H9 (cell line): ENCODE measurements around the gene AJUBA. TPM values are rescaled to one million over a fixed set of nuclear protein-coding genes. Genes with fewer than 3 reads are reported as not detected.
"Not testable (repeated sequence)": the region's sequence is repeated elsewhere in the genome, so short reads cannot be mapped to it uniquely, and the experiment has no call there.

Experiments
- DNase-seq: peaks from one replicate; pipeline ENCODE4 v3.0.0-alpha.2; 2017
- H2AFZ ChIP-seq: one replicate; pipeline ENCODE4 v1.6.1; 2013; ENCODE audit warnings: mild to moderate bottlenecking, low read length, control low read depth, moderate library complexity
- H2AK5ac ChIP-seq: 2 replicates; pipeline ENCODE4 v1.6.1; 2013; ENCODE audit warnings: low read length, control low read depth, mixed read lengths; ENCODE audit not compliant: insufficient read length
- H2BK120ac ChIP-seq: one replicate; pipeline ENCODE4 v1.6.1; 2013; ENCODE audit warnings: low read depth, mild to moderate bottlenecking, low read length, control low read depth, inconsistent platforms; ENCODE audit not compliant: poor library complexity, severe bottlenecking
- H2BK12ac ChIP-seq: 2 replicates; pipeline ENCODE4 v1.6.1; 2013; ENCODE audit warnings: low read length, control low read depth, mixed read lengths, low read depth; ENCODE audit not compliant: insufficient read length
- H2BK15ac ChIP-seq: 2 replicates; pipeline ENCODE4 v1.6.1; 2013; ENCODE audit warnings: low read depth, low read length, control low read depth
- H2BK20ac ChIP-seq: one replicate; pipeline ENCODE4 v1.6.1; 2013; ENCODE audit warnings: low read depth, mild to moderate bottlenecking, low read length, control low read depth, inconsistent platforms; ENCODE audit not compliant: poor library complexity, severe bottlenecking
- H2BK5ac ChIP-seq: 2 replicates; pipeline ENCODE4 v1.6.1; 2013; ENCODE audit warnings: low read length, control low read depth, mixed read lengths; ENCODE audit not compliant: insufficient read length
- H3K14ac ChIP-seq: 2 replicates; pipeline ENCODE4 v1.6.1; 2013; ENCODE audit warnings: low read length, control low read depth; ENCODE audit not compliant: insufficient read depth
- H3K18ac ChIP-seq: 2 replicates; pipeline ENCODE4 v1.6.1; 2013; ENCODE audit warnings: low read depth, mild to moderate bottlenecking, mixed read lengths, low read length, control low read depth; ENCODE audit not compliant: insufficient read length
- H3K23ac ChIP-seq: 2 replicates; pipeline ENCODE4 v1.6.1; 2013; ENCODE audit warnings: low read length, control low read depth, mixed read lengths, low read depth; ENCODE audit not compliant: insufficient read length
- H3K23me2 ChIP-seq: 2 replicates; pipeline ENCODE4 v1.6.1; 2013; ENCODE audit warnings: low read depth, mild to moderate bottlenecking, mixed read lengths, low read length, control low read depth; ENCODE audit not compliant: insufficient read length, poor library complexity, severe bottlenecking
- H3K27ac ChIP-seq: 2 replicates; pipeline ENCODE4 v1.5.1; 2013; ENCODE audit warnings: low read length, control low read depth, mixed read lengths, low read depth; ENCODE audit not compliant: insufficient read length
- H3K27me3 ChIP-seq: 2 replicates; pipeline ENCODE4 v1.6.1; 2013; ENCODE audit warnings: low read length, control low read depth, inconsistent platforms; ENCODE audit not compliant: insufficient read depth
- H3K4ac ChIP-seq: 2 replicates; pipeline ENCODE4 v1.6.1; 2013; ENCODE audit warnings: low read depth, mild to moderate bottlenecking, control low read depth, inconsistent platforms, low read length, moderate library complexity
- H3K4me1 ChIP-seq: 2 replicates; pipeline ENCODE4 v1.6.1; 2013; ENCODE audit warnings: low read length, control low read depth, inconsistent platforms; ENCODE audit not compliant: insufficient read depth
- H3K4me2 ChIP-seq: 2 replicates; pipeline ENCODE4 v1.6.1; 2013; ENCODE audit warnings: low read length, control low read depth, mixed read lengths; ENCODE audit not compliant: insufficient read length, insufficient read depth
- H3K56ac ChIP-seq: 2 replicates; pipeline ENCODE4 v1.6.1; 2013; ENCODE audit warnings: low read depth, mild to moderate bottlenecking, mixed read lengths, low read length, control low read depth; ENCODE audit not compliant: insufficient read length
- H3K79me1 ChIP-seq: 2 replicates; pipeline ENCODE4 v1.6.1; 2013; ENCODE audit warnings: low read depth, mild to moderate bottlenecking, moderate library complexity, low read length, control low read depth, inconsistent platforms; ENCODE audit not compliant: insufficient read depth, poor library complexity, severe bottlenecking
- H3K79me2 ChIP-seq: 2 replicates; pipeline ENCODE4 v1.6.1; 2013; ENCODE audit warnings: low read length, control low read depth, inconsistent platforms; ENCODE audit not compliant: insufficient read depth
- H3K9ac ChIP-seq: 2 replicates; pipeline ENCODE4 v1.6.1; 2013; ENCODE audit warnings: low read length, control low read depth, mixed read lengths; ENCODE audit not compliant: insufficient read length; ENCODE audit errors: extremely low read depth
- H3K9me3 ChIP-seq: one replicate; pipeline ENCODE4 v1.6.1; 2013; ENCODE audit warnings: low read depth, low read length, inconsistent platforms; ENCODE audit not compliant: control insufficient read depth
- H3T11ph ChIP-seq: one replicate; pipeline ENCODE4 v1.6.1; 2013; ENCODE audit warnings: mild to moderate bottlenecking, low read length, control low read depth, inconsistent platforms
- H4K20me1 ChIP-seq: one replicate; pipeline ENCODE4 v1.6.1; 2013; ENCODE audit not compliant: control insufficient read depth, insufficient read length, insufficient read depth
- H4K5ac ChIP-seq: 2 replicates; pipeline ENCODE4 v1.6.1; 2013; ENCODE audit warnings: low read depth, mild to moderate bottlenecking, mixed read lengths, low read length, control low read depth; ENCODE audit not compliant: insufficient read length
- H4K8ac ChIP-seq: replicated peaks from 2 replicates; pipeline ENCODE4 v1.6.1; 2013; ENCODE audit warnings: low read length, control low read depth, mixed read lengths, low read depth; ENCODE audit not compliant: insufficient read length
- H4K91ac ChIP-seq: 2 replicates; pipeline ENCODE4 v1.6.1; 2013; ENCODE audit warnings: low read depth, mild to moderate bottlenecking, moderate library complexity, mixed read lengths, low read length, control low read depth; ENCODE audit not compliant: insufficient read length
- H3K27ac Mint-ChIP-seq, 3 experiments: 2 replicates in 2 of 3; 3 replicates in 1 of 3; pipeline ENCODE4 v1.8.0; 2020 to 2021; ENCODE audit warnings: mixed read lengths in 3 of 3, mild to moderate bottlenecking in 1 of 3, moderate library complexity in 1 of 3
- H3K27me3 Mint-ChIP-seq: 2 replicates; pipeline ENCODE4 v1.8.0; 2021; ENCODE audit warnings: low read depth, mild to moderate bottlenecking, moderate library complexity, mixed read lengths
- H3K36me3 Mint-ChIP-seq, 3 experiments: 2 replicates in 2 of 3; 3 replicates in 1 of 3; pipeline ENCODE4 v1.8.0; 2020 to 2021; ENCODE audit warnings: low read depth in 3 of 3, mixed read lengths in 3 of 3; ENCODE audit not compliant: insufficient read depth in 1 of 3
- H3K4me1 Mint-ChIP-seq, 2 experiments: 2 replicates each; pipeline ENCODE4 v1.8.0; 2020; ENCODE audit warnings: mixed read lengths in 2 of 2
- H3K4me3 Mint-ChIP-seq, 2 experiments: 2 replicates in 1 of 2; 3 replicates in 1 of 2; pipeline ENCODE4 v1.8.0; 2020 to 2021; ENCODE audit warnings: mild to moderate bottlenecking in 2 of 2, mixed read lengths in 2 of 2, moderate library complexity in 1 of 2
- H3K9me3 Mint-ChIP-seq, 2 experiments: 2 replicates in 1 of 2; 3 replicates in 1 of 2; pipeline ENCODE4 v1.8.0; 2020; ENCODE audit warnings: mild to moderate bottlenecking in 2 of 2, mixed read lengths in 2 of 2, moderate library complexity in 1 of 2
- CTCF ChIP-seq: fragments of 200-600 bp; sonication (generic); conservative IDR thresholded peaks from 3 replicates; pipeline ENCODE4 v1.8.0; 2021; ENCODE audit warnings: antibody characterized with exemption, mild to moderate bottlenecking
- WGBS: extraction: QIAGEN DNeasy Blood & Tissue Kit; methylation state at CpG from one replicate; pipeline ENCODE4 v1.1.7; 2013; ENCODE audit warnings: missing lambda C conversion rate, low lambda C conversion rate, mixed read lengths; ENCODE audit not compliant: insufficient read length; ENCODE audit errors: extremely low coverage; 5-methylcytosine and 5-hydroxymethylcytosine counted together
- total RNA-seq: library from RNA; stranded (reverse); gene quantifications from 2 replicates; pipeline ENCODE4 v1.2.1, GENCODE V29; 2021

The AJUBA gene
- total RNA-seq, 1 experiment from 2014 or later: 44.9 TPM

DNA sequence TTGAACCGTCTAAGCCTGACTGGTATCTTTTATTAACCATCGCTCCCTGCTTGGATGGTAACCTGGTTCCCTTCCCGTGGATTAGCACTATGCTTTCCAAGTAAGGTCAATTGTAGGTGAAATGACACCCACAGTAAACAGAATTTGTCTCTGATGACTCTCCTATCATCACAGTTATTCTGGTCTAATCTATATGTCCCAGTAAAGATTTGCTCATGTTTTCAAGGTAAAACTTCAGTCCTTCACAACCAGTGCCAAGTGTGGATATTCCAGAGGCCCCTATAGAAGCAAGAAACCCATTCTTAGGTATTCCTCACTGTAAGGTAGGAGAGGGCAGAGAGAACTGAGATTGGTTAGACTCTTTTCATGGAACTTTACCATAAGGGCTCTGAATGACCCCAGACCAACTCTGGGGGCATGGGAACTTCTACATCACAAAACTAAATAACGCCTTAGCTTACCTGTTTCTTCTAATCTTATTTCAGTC, 15.5 kb downstream of the AJUBA start:
- no peaks in the 10 kb centered on the region for H3K4me1 Mint-ChIP-seq
- Histone ChIP-seq H3K18ac (no peak overlapping the region), H3K23me2 (no peaks in the 10 kb centered on the region), H3K4me2 (no peak overlapping the region), H4K20me1 (no peaks in the 10 kb centered on the region), H3K27ac (no peak overlapping the region), H3T11ph (no peak overlapping the region), H4K91ac (no peak overlapping the region), H3K79me1 (no peaks in the 10 kb centered on the region), H3K23ac (no peak overlapping the region), H2BK20ac (no peak overlapping the region), H2AFZ (no peak overlapping the region), H4K8ac (no peak overlapping the region), H3K27me3 (no peaks in the 10 kb centered on the region), H2BK120ac (no peak overlapping the region), H3K9me3 (no peaks in the 10 kb centered on the region), H2BK15ac (no peak overlapping the region), H2AK5ac (no peak overlapping the region), H3K14ac (no peak overlapping the region), H3K79me2 (no peaks in the 10 kb centered on the region), H3K56ac (no peak overlapping the region), H4K5ac (no peak overlapping the region), H3K4ac (no peak overlapping the region), H3K4me1 (no peaks in the 10 kb centered on the region), H3K9ac (no peak overlapping the region), H2BK5ac (no peak overlapping the region), H2BK12ac (no peak overlapping the region)
- H3K27me3 Mint-ChIP-seq: no peaks in the 10 kb centered on the region
- H3K4me3 Mint-ChIP-seq: no peak overlapping the region; a peak in 1 of 5 replicates
- DNase-seq: no peak
- WGBS: no CpG with 5 or more reads among the region's 4 CpGs
- H3K9me3 Mint-ChIP-seq: 0 out of 5 replicates have a peak, but pooled peaks cover 0 to 2% of the 10 kb centered on the region in 2 experiments
- TF ChIP-seq CTCF: no peak
- peaks cover 9 to 24% (median 23%) of the 10 kb centered on the region in 3 experiments for H3K36me3 Mint-ChIP-seq
- 0 out of 7 replicates have a peak overlapping the region, but pooled peaks of 1 of the 3 experiments have one; percentile 58 for H3K27ac Mint-ChIP-seq

DNA sequence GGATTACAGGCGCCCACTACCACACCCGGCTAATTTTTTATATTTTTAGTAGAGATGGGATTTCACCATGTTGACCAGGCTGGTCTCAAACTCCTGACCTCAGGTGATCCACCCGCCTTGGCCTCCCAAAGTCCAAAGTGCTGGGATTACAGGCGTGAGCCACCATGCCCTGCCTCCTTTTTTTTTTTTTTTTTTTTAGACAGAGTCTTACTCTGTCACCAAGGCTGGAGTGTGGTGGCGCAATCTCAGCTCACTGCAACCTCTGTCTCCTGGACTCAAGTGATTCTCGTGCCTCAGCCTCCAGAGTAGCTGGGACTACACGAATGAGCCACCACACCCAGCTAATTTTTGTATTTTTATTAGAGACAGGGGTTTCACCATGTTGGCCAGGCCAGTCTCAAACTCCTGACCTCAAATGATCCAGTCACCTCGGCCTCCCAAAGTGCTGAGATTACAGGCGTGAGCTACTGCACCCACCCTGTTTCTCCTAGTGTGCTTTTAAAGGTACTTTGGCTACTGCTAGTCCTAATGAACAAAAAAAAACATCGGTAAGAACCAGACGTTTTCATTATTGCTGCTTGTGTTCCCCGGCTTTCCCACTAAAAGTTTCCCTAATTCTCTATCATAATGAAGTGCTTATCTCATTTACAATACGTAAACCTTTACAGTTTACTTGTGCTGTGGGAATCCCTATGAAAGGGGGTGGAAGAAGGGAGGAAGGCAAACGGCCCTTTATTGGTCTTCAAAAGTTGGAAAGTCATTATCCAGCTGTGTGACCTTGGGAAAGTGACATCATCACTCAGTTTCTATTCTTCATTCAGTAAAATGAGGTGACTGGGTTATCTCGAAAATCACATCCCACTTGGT, 16.2 kb downstream of the AJUBA start:
- not testable (repeated sequence) for H3K9me3 ChIP-seq, H2BK20ac ChIP-seq, H3K23me2 ChIP-seq, H4K8ac ChIP-seq, H3K4me1 ChIP-seq, H3K27me3 Mint-ChIP-seq, H3K9me3 Mint-ChIP-seq, H4K5ac ChIP-seq, DNase-seq, H3K4me1 Mint-ChIP-seq, H3K23ac ChIP-seq, H2BK5ac ChIP-seq, H3K4ac ChIP-seq, H3T11ph ChIP-seq, H3K27ac ChIP-seq, H3K4me2 ChIP-seq, H4K91ac ChIP-seq, H3K27me3 ChIP-seq, H3K79me2 ChIP-seq, H3K56ac ChIP-seq, H2BK120ac ChIP-seq, H4K20me1 ChIP-seq, H3K14ac ChIP-seq, H2BK12ac ChIP-seq, H3K4me3 Mint-ChIP-seq, H2AK5ac ChIP-seq, H3K18ac ChIP-seq, H3K79me1 ChIP-seq, H2BK15ac ChIP-seq, H3K9ac ChIP-seq, H2AFZ ChIP-seq
- no CpG with 5 or more reads among the region's 15 CpGs for whole genome bisulfite sequencing
- Mint-ChIP-seq H3K27ac (peak overlapping the region in 1 of 3 experiments; percentile 78; a peak in 2 of 7 replicates), H3K36me3 (peaks cover 7 to 17% (median 16%) of the 10 kb centered on the region in 3 experiments)
